Measurements from ENCODE around the gene GTF3C1. TPM values are rescaled to one million over a fixed set of nuclear protein-coding genes. Genes with fewer than 3 reads are reported as not detected.

The GTF3C1 gene
- total and polyA plus RNA-seq, 2 of the 13 experiments (the other 11 are each of a cell fraction or from before 2014, with no cell fraction given) = 29.2 to 72.7 TPM

- 0 out of 2 replicates have a peak, but pooled peaks have one; percentile 18 for TF ChIP-seq PRDM4 (CRISPR knock-in tag; IDR thresholded peaks at IDR 0.05; ENCODE audit: borderline replicate concordance)
- peak; percentile 68; the same call in 1 of the 2 replicates for TF ChIP-seq MTF2 (CRISPR knock-in tag; IDR thresholded peaks at IDR 0.05; ENCODE audit: borderline replicate concordance)
- TF ChIP-seq ZNF652 (CRISPR knock-in tag; IDR thresholded peaks at IDR 0.05; ENCODE audit: borderline replicate concordance, low read depth) = no peak
- TF ChIP-seq HES4 (CRISPR knock-in tag; IDR thresholded peaks at IDR 0.05; ENCODE audit: borderline replicate concordance) = peak; percentile 68; the same call in 1 of the 2 replicates
- 0 out of 2 replicates have a peak, but pooled peaks have one; percentile 66 for TF ChIP-seq ATAD3A (CRISPR knock-in tag; IDR thresholded peaks at IDR 0.05)
- peak; percentile 81; the same call in 1 of the 2 replicates for TF ChIP-seq ZNF709 (CRISPR knock-in tag; IDR thresholded peaks at IDR 0.05)
- peak; percentile 54; the same call in 1 of the 2 replicates for TF ChIP-seq CSRNP1 (CRISPR knock-in tag; IDR thresholded peaks at IDR 0.05)
- TF ChIP-seq ZNF556 (CRISPR knock-in tag; IDR thresholded peaks at IDR 0.05; ENCODE audit: borderline replicate concordance) = no peak
- peak; percentile 22; the same call in 1 of the 2 replicates for TF ChIP-seq ZC3H13 (CRISPR knock-in tag; IDR thresholded peaks at IDR 0.05)
- TF ChIP-seq ZFP90 (CRISPR knock-in tag; IDR thresholded peaks at IDR 0.05; ENCODE audit: borderline replicate concordance) = peak; percentile 71; the same call in 1 of the 2 replicates
- TF ChIP-seq ZNF205 (CRISPR knock-in tag; IDR thresholded peaks at IDR 0.05) = 0 out of 2 replicates have a peak, but pooled peaks have one; percentile 36
- TF ChIP-seq ZNF530 (CRISPR knock-in tag; IDR thresholded peaks at IDR 0.05; ENCODE audit: low read depth) = no peak
- no peak for TF ChIP-seq MAFF (IDR thresholded peaks at IDR 0.05; ENCODE audit: low read depth, low read length)
- TF ChIP-seq MXI1 (IDR thresholded peaks at IDR 0.05; ENCODE audit: borderline replicate concordance, low read depth, low read length) = peak; percentile 95
- TF ChIP-seq BCLAF1 (IDR thresholded peaks at IDR 0.05) = no peak
- TF ChIP-seq SMC3 (IDR thresholded peaks at IDR 0.05; ENCODE audit: low read length) = no peak
- TF ChIP-seq ZFP91 (CRISPR knock-in tag; IDR thresholded peaks at IDR 0.05; ENCODE audit: borderline replicate concordance) = peak; percentile 82; the same call in 1 of the 2 replicates
- TF ChIP-seq CREM (IDR thresholded peaks at IDR 0.05) = peak; percentile 93
- no peak; the same call in 1 of the 2 replicates for TF ChIP-seq CREM (CRISPR knock-in tag; IDR thresholded peaks at IDR 0.05)
- TF ChIP-seq HIVEP1 (CRISPR knock-in tag; IDR thresholded peaks at IDR 0.05) = no peak
Observed at GRCh38 chr16:27549746-27550581, at the start of gene GTF3C1, which contains the start of gene KATNIP (continued).

Data from HepG2 (cell line).